Measurements from ENCODE around the gene JUND. TPM values are rescaled to one million over a fixed set of nuclear protein-coding genes. Genes with fewer than 3 reads are reported as not detected.

The JUND gene
- total RNA-seq, 4 donors from 2014 or later, result 67.2 to 258 (median 221) TPM

GRCh38 chr19:18291019-18291524 lies 9.7 kb upstream of the JUND start:
- in situ Hi-C loops (cut with MboI; ENCODE audit: low sequenced_read_pairs in 4 of 4) (no loop called here), intact Hi-C loops (cut with DNase I; ENCODE audit: low total_unique reads) (no loop called here)
- peak overlapping the region; percentile 67 to 88 (median 74) for H3K4me3 ChIP-seq
- H3K27ac ChIP-seq, result peak overlapping the region; percentile 86 to 98 (median 93)
- no peaks in the 10 kb centered on the region for H3K36me3 ChIP-seq
- DNase-seq (no peak), ATAC-seq (no peak)
- H3K9me3 ChIP-seq, result no peaks in the 10 kb centered on the region
- peaks cover 5 to 9% of the 10 kb centered on the region in 2 donors for H3K4me1 ChIP-seq
- no peak for TF ChIP-seq POLR2A (IDR thresholded peaks at IDR 0.05)
- no peak for TF ChIP-seq CTCF (IDR thresholded peaks at IDR 0.05 in 4 of 5, conservative IDR thresholded peaks at IDR 0.05 in 1 of 5)
- H3K27me3 ChIP-seq, result no peaks in the 10 kb centered on the region

DNA sequence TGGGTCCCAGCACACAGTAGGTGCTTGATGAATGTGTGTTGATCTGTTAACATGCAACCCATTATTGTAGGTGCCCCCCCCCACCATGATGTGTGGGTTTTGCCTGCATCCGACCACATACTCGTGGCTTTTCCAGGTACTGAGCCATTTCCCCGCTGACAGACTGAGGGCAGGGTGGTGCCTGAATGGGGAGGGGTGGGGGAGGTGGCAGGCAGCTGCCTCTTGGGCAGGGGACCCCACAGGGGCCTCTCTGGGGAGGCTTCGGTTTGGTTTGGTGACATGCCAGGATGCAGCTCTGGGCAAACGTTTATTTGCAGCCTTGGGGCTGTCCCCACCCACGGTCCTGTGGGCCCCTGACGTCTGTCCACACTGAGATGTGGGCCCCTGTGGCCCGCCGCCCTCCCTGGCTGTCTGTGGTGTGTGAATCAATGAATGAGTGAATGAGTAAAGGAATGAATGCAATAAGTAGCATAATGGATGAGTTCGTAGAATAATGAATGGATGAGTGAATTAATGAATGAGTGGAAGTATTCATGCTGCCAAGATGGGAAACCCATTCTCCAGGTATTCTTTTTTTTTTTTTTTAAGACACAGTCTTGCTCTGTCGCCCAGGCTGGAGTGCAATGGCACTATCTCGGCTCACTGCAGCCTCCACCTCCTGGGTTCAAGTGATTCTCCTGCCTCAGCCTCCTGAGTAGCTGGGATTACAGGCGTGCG lies 9.0 kb upstream of the JUND start:
- Histone ChIP-seq H3K27ac (peak overlapping the region; percentile 86 to 98 (median 93)), H3K4me1 (peaks cover 5 to 9% of the 10 kb centered on the region in 2 donors), H3K4me3 (no peak overlapping the region), H3K36me3 (no peaks in the 10 kb centered on the region), H3K27me3 (no peaks in the 10 kb centered on the region), H3K9me3 (no peaks in the 10 kb centered on the region)
- in situ Hi-C loops (cut with MboI; ENCODE audit: low sequenced_read_pairs in 4 of 4) (no loop called here), intact Hi-C loops (cut with DNase I; ENCODE audit: low total_unique reads) (no loop called here)
- ATAC-seq (no peak), DNase-seq (no peak)
- TF ChIP-seq POLR2A (IDR thresholded peaks at IDR 0.05) (no peak), CTCF (IDR thresholded peaks at IDR 0.05 in 4 of 5, conservative IDR thresholded peaks at IDR 0.05 in 1 of 5) (no peak)

GRCh38 chr19:18289471-18290301 lies 8.3 kb upstream of the JUND start:
- peak overlapping the region; percentile 86 to 98 (median 93) for H3K27ac ChIP-seq
- in situ Hi-C loops (cut with MboI; ENCODE audit: low sequenced_read_pairs in 4 of 4) (no loop called here), intact Hi-C loops (cut with DNase I; ENCODE audit: low total_unique reads) (no loop called here)
- H3K9me3 ChIP-seq, result no peaks in the 10 kb centered on the region
- ATAC-seq (no peak), DNase-seq (no peak)
- H3K36me3 ChIP-seq, result no peaks in the 10 kb centered on the region
- TF ChIP-seq CTCF (IDR thresholded peaks at IDR 0.05 in 4 of 5, conservative IDR thresholded peaks at IDR 0.05 in 1 of 5) (no peak), POLR2A (IDR thresholded peaks at IDR 0.05) (no peak)
- H3K4me1 ChIP-seq, result peaks cover 5 to 9% of the 10 kb centered on the region in 2 donors
- no peaks in the 10 kb centered on the region for H3K27me3 ChIP-seq
- H3K4me3 ChIP-seq, result no peak overlapping the region

DNA sequence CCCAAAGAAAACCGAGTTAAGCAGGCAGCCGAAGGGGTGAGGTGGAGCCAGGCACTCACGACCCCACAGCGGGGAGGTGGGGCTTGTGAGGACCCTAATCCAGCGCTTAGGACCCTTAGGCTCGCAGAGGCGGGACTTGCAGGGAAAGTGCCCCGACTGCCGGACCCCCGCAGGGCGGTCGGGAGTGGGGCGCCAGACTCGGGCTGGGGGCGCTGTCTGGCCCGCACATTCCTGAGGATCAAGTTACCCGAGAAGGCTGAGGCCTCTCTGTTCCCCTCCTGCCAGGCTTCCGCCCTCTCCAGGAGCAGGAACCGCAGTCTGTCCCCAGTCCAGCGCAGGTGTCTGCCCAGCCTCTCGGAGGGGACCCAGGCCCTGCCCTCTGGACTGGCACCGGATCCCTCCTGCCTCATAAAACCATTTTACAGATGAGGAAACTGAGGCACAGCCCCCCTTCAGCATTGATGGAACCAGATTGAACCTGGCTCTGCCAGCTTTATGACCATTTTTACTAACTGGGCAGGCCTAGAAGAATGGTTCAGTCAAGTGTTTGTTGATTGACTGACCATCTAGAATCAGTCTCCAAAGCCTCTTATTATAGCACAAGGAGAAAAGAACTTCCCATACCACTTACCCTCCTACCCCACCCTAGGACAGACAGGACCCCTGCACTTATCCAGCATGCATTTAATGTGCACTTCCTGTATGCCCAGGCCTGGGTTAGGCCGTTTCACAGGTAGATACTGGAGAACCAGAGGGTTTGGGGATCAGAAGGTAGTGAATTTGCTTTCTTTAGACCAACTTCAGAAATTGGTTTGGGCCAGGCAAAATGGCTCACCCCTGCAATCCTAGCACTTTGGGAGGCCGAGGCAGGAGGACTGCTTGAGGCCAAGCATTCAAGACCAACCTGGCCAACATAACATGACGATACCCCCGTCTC lies 6.7 kb upstream of the JUND start:
- in situ Hi-C loops (cut with MboI; ENCODE audit: low sequenced_read_pairs in 4 of 4), result no loop called here
- Histone ChIP-seq H3K4me1 (peaks cover 6 to 8% of the 10 kb centered on the region in 2 donors), H3K27me3 (no peaks in the 10 kb centered on the region), H3K36me3 (no peaks in the 10 kb centered on the region), H3K4me3 (no peak overlapping the region), H3K9me3 (no peaks in the 10 kb centered on the region), H3K27ac (peak overlapping the region in 3 of 4 donors; percentile 16 to 100 (median 28))
- intact Hi-C loops (cut with DNase I; ENCODE audit: low total_unique reads), result no loop called here
- no peak for DNase-seq
- ATAC-seq, result no peak
- no peak for TF ChIP-seq CTCF (IDR thresholded peaks at IDR 0.05 in 4 of 5, conservative IDR thresholded peaks at IDR 0.05 in 1 of 5)
- TF ChIP-seq POLR2A (IDR thresholded peaks at IDR 0.05), result no peak

All from gastrocnemius medialis (tissue), 4 donors.